Occipital lobe (tissue), 2 donors: ENCODE results near the gene PXK. TPM values are rescaled to one million over a fixed set of nuclear protein-coding genes. Genes with fewer than 3 reads are reported as not detected.
"Not testable (repeated sequence)": the region's sequence is repeated elsewhere in the genome, so short reads cannot be mapped to it uniquely, and the experiment has no call there.

Experiments used
- DNase-seq: peaks from one replicate; lab custom pipeline; 2025; lab: John Stamatoyannopoulos, UW
- total RNA-seq: library from RNA; depleted of rRNA; stranded (reverse); fragments of >200 nt; gene quantifications from one replicate; pipeline ENCODE4 v1.2.3, GENCODE V29; 2014

The PXK gene
- 28.2 TPM for total RNA-seq

DNA sequence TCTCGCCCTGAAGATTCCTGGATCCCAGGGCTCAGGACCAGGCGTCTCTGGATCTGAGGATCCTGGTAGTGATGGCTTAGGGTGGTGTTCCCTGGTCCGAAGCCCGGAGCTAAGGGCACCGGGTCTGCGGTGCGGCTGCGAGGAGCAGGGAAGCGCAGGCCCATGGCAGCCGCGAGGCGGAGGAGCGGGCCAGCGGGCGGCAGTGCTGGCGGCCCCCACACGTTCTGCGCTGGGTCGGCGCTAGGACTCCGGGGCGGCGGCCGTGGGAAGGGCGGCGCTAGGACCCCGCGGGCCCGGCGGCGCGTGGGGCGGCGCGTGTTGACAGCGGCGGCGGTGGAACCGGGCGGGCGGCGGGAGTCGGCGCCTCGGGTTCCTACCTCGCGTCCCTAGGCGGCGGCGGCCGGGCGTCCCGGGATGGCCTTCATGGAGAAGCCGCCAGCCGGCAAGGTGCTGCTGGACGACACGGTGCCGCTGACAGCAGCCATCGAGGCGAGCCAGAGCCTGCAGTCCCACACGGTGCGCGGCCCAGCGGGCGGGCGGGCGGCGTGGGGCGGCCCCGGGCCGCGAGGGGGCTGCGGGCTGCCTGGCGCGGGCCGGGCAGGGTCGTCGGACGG lies at the start of gene PXK:
Gene PXK (plus strand): TSS at position 318 of the 614 bp plus-strand sequence. CDS start 97 bp downstream, at position 415.
- peak; percentile 83 for DNase-seq

DNA sequence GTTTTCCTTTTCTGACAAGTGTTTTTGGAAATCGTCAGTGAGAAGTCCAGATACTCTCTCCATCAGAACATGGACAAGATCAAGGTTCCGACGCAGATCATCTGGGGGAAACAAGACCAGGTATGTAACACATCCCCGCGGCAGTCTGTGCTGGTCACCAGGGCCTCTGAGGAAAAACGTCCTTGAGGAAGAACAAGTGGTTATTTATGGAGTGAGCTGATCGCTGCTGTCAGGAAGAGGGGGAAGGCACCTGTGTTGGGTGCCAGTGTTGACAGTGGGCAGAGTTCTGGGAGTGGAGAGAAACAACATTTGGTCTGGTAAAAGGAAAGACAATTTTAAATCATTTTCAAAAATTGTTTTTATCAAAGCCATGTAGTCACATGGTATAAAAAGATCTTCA lies 47.4 kb upstream of the PXK start:
- no peak for DNase-seq

DNA sequence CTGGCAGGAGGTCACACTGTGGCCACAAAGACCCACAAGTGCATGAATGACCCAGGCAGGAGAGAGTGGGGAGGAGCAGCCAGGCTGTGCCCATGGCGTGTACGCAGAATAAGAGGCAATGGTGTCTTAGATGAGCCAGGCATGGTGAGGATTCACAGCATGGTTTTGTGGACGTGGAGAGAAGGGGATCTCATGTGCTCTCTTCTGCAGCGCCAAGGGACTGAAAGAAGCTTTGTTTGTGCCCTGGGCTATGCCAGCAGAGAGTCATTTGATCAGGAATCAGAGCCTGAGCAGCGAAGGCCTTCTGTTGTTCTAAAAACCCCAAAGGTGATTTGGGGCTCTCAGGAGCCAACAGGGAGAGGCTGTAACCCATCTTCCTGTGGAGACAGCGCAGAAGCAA lies 45.3 kb upstream of the PXK start:
- peak; percentile 29 for DNase-seq

DNA sequence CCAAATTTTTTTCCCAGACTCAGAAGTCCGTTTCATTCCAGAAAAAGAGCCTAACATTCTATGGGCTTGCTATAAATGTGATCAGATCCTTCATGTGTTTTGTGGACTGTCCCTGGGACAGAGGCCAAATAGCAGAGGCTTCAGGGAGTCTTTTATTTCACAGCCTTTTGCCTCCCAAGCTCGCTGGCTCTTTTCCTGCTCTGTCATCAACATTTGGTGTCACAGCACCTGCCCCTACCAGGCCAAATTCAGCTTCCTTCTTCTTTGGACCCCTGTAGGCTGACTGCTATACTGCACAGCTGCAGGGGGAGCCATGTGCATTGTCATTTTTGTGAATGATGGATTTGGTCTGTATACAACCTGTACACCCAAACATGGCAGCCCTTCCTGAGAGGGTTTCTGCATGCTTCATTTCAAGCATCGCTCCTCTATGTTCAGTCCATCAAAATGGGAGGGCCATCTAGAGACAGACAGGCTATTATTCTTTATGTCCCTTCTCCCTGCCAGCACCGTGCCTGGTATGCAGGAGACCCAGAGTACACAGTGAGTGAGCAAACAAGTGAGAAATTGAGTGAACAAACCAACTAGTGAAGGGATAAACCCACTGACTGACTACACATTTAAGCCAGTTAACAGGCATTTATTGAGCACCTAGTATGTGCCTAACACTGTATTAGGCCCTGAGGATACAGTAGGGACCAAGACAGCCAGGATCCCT lies 44.5 kb upstream of the PXK start:
- no peak for DNase-seq

DNA sequence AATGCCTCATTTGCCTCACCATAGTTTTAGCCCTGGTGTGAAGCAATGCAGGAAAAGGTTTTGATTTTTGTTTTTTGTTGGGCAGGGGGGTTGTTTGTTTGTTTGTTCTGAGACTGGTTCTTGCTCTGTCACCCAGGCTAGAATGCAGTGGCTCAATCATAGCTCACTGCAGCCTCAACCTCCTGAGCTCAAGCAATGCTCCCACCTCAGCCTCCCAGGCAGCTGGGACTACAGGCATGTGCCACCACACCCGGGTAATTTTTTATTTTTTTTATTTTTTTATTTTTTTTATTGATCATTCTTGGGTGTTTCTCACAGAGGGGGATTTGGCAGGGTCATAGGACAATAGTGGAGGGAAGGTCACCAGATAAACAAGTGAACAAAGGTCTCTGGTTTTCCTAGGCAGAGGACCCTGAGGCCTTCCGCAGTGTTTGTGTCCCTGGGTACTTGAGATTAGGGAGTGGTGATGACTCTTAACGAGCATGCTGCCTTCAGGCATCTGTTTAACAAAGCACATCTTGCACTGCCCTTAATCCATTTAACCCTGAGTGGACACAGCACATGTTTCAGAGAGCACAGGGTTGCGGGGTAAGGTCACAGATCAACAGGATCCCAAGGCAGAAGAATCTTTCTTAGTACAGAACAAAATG lies 43.6 kb upstream of the PXK start:
- not testable (repeated sequence) for DNase-seq

DNA sequence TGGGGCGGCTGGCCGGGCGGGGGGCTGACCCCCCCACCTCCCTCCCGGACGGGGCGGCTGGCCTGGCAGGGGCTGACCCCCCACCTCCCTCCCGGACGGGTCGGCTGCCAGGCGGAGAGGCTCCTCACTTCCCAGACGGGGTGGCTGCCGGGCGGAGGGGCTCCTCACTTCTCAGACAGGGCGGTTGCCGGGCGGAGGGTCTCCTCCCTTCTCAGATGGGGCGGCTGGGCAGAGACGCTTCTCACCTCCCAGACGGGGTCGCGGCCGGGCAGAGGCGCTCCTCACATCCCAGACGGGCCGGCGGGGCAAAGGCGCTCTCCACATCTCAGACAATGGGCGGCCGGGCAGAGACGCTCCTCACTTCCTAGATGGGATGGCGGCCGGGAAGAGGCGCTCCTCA lies 42.2 kb upstream of the PXK start:
- DNase-seq: not testable (repeated sequence)

DNA sequence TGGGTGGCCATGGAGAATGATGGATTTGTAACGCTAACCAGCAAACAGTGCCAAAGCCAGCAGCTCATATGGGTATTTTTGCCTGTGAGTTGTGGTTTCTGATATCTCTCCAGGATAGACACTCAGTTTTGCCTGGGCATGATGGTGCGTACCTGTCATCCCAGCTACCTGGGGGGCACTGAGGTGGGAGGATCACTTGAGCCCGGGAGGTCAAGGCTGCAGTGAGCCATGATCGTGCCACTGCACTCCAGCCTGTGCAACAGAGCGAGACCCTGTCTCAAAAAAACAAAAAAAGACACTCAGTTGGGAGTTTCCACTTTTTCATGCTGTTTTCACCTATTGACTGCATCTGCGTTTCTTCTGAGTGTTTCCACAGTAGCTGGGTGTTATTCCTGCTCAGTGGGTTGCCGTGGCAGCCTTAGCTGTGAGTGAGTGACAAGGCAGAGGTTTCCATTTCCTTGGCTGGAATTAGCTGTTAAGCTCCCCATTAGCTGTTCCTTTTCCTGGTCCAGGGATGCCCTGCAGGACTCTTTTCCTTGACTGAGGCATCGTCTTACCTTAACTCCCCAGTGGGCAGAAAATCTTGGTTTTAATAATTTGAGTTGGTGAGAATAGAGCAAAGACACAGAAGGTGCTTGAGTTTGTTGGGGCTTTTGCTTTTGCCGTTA lies 40.9 kb upstream of the PXK start:
- no peak for DNase-seq

DNA sequence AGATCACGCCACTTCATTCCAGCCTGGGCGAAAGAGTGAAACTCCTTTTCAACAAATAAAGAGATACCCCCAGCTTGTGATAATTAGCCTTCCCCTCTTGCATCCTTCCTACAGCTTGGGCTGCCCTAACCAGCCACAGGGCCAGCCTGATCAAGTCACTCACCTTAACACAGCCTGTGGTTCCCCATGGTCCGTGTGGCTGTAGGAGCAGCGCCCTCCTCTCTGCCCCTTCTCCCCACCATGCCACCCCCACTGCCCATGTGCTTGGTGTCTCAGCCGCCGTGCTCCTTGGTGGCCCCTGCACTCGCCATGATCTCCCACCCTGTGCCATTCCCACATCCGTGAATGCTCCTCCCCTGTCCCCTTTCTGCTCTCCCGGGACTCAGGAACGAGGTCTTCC lies 39.8 kb upstream of the PXK start:
- DNase-seq: no peak

DNA sequence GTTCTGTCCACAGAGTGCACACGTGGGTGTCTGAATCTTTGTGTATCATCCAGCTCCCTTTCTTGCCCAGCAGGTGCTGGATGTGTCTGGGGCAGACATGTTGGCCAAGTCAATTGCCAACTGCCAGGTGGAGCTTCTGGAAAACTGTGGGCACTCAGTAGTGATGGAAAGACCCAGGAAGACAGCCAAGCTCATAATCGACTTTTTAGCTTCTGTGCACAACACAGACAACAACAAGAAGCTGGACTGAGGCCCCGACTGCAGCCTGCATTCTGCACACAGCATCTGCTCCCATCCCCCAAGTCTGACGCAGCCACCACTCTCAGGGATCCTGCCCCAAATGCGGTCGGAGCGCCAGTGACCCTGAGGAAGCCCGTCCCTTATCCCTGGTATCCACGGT lies 39.2 kb upstream of the PXK start:
- peak; percentile 39 for DNase-seq

DNA sequence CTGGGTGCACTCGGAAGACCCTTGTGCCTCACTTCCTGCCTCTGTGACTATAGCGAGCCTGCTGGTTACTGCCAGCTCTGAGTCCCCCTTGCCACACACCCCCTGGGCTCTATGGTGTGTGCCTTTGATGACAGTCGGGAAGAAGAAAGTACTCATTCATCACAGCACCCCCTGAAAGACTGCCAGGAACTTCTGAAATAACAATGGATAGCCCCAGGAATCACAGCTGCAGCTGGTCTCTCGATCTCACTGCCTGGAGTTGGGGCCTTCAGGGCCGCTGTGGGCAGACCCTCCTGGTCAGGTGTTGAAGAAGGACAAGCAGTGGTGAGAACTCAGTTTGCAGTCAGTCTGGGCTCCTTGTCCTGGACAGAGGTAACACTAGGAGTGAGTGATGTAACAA lies 36.4 kb upstream of the PXK start:
- peak; percentile 52 for DNase-seq

DNA sequence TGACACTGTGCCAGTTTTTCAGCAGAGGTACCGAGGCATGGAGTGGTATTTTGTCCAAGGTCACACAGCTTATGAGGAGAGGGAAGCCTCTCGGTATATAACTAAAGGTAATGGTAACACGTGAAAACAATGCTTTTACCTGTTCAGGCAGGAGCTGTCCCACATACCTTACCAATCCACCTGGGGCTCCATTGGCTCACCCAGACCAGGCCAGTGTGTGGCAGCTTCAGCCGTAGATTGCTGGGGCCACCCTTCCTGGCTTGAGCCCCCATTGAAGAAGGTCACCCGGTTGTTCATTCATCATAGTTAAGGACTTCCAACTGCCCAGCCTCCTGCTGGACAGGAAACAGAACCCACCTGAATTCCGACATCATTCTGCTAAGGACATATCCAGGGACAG lies 35.8 kb upstream of the PXK start:
- no peak for DNase-seq

DNA sequence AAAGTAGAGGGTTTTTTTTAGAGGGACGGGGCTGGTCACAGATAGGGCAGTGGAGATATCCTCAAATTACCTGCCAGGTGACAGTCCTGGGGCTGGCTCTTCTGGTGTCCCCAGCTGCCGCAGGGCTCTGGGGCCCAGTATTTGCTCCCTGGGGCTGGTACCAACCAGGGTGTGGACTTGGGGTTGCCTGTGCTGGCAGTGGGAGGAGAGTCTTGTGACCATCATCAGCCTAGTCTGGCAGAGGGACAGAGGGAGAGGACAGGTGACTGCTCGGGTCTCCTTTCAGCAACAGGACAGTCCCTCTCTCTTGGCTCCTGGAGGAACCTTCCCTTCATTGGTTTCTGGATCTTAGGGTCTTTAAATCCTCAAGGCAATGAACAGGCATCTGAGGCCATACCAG lies 34.5 kb upstream of the PXK start:
- DNase-seq: no peak

DNA sequence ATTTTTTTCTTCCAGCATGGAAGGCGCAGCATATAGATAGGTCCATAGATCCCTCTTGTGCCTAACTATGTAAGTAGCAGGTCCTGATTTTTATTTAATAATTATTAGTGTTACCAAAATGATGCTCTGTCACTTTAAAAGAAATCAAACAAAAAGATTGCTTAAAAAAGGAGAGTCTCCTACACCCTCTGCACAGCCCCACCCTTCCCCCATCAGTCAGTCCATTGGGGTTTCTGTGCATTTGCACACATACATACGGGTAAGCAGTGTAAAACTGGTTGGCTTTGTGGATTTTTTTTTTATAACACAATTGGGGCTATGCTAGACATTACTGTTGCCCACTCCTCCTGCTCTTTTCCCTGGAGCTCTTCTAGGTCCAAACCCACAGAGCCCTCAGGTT lies 33.6 kb upstream of the PXK start:
- no peak for DNase-seq

DNA sequence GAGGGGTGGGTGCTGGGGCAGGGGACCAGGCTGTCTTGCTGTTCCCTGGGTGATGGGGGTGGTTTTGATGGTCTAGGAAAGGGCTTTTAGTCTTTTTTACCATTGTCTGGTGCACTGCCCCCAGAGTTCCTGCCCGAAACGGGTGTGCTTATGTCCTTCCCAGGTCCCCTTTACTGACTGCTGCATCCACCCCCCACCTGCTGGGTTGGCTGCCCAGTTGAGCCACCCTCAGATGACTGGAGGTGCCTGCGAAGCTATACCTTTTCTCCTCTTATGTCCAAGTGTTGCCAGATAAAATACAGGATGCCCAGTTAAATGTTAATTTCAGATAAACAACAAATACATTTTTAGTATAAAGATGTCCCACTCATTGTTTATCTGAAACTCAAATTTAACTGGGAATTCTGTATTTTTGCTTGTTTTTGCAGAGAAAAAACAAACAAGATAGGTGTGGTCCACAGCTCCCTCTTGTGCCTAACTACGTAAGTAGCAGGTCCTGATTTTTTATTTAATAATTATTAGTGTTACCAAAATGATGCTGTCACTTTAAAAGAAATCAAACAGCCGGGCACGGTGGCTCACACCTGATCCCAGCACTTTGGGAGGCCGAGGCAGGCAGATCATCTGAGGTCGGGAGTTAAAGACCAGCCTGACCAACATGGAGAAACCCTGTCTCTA lies 32.7 kb upstream of the PXK start:
- DNase-seq: no peak

DNA sequence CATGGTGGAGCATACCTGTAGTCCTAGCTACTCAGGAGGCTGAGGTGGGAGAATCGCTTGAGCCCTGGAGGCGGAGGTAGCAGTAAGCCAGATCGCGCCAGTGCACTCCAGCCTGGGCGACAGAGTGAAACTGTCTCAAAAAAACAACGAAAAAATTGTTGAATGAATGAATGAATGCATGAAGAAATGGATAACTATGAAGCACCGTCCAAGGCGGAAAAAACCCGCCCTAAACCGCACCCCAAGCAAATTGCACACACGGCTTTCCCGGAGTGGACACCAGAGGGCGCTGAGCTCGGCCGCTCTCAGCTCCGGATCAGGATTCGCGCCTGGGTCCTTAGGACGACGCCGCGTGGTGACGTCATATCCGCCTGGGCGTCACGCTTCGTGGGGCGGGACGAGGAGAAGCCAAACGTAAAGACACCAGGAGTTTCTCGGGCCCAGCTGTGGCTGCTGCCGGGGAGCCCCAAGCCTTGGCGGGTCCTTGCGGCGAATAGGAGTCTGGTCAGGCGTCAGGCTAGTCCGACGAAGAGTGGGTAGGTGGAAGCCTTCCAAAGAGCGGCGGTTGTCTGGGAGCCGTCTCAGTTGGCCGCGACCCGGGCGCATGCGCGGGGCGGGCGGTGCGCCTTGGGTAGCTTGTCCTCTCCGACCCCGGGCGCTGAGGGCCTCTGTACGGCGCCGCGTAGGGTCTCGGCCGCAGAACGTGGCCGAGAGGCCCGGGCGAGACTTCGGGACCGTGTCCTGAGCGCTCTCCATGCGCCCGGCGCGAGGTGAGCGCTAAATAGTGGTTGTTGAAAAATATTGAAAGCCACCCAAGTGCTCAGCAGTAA lies 26.6 kb upstream of the PXK start, which contains the start of the genes HTD2 and RPP14:
Gene HTD2 (plus strand): TSS at position 639 of the 830 bp plus-strand sequence. CDS start 11,094 bp downstream, outside the sequence.
Gene RPP14 (plus strand): TSS at position 364 of the 830 bp plus-strand sequence. CDS start 4,085 bp downstream, outside the sequence.
- peak; percentile 92 for DNase-seq

DNA sequence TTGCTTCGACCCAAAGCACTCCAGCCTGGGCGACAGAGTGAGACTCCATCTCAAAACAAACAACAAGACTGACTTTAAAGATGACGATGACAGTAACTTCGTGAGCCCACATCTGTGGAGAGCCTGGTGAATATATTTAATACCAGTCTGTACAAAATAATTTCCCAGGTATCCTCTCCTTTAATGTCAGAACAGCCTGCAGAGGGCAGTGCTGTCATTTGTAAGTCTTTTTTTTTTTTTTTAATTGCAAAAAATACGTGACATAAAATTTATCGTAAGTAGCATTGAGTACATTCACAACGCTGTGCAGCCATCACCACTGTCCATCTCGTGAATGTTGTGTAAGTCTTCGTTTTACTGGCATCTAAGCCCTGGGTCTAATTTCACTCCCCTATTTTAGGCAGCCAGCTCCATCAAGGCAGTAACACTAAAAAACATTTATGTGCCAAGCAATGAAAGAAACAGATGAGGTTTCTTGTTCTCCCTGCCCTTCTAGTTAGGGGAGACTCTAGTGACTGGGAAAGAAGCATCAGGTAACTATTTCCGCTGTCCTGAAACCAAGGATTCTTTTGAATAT lies 25.0 kb upstream of the PXK start:
- no peak for DNase-seq

DNA sequence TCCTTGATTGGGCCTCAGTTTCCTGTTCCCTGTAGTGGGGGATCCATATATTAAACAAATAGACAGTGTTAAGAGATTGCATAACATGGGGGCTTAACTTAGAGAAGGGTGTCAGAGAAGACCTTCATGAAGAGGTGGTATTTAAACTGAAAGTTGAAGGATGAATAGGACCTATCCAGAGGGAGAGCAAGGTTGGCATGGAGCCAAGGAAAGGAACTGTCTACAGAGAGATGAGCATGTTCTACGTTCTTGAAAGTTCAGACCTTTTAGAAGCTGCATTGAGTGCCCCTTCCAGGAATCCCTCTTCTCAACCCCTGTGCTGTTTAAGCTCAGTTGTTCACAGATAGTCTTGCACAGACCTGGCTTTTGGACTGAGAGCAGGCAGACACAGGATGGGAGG lies 24.0 kb upstream of the PXK start:
- DNase-seq: no peak

DNA sequence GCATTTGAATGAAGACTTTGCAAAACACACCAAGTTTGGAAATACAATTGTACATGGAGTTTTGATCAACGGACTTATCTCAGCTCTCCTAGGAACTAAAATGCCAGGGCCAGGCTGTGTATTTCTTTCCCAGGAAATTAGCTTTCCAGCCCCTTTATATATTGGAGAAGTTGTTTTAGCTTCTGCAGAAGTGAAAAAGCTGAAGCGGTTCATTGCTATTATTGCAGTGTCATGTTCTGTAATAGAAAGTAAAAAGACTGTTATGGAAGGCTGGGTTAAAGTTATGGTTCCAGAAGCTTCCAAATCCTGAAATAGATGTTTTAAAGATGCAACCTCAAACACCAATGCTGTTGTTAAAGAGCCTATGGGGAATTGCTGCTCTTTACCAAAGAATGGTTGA lies 14.9 kb upstream of the PXK start:
- no peak for DNase-seq

DNA sequence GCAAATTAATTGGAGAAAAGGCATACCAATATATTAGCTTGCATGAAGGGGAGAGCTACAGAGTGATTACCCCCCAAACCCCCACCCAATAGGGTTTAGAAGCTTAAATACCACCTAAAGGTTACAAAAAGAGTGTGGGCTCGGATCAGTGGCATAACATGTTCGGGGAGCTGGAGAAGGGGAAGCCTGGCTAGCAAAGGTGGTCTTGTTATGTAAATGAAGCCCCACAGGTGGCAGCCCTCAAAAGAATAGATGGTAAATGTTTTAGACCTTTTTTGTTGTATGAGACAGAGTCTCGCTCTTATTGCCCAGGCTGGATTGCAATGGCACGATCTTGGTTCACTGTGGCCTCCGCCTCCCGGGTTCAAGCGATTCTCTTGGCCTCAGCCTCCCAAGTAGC lies 10.9 kb upstream of the PXK start:
- DNase-seq: no peak

DNA sequence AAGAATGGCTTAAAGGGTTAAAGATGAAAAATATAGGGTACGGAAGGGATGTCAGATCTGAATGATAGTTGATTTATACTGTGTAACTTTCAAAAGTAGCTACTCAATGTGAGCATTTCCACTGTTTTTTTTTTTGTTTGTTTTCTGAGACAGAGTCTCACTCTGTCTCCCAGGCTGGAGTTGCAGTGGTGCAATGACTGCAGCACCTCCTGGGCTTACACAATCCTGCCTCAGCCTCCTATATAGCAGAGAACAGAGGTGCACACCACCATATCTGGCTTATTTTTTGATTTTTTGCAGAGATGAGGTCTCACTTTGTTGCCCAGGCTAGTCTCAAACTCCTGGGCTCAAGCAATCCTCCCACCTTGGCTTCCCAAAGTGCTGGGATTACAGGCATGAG lies 9.9 kb upstream of the PXK start:
- no peak for DNase-seq
